GM18873 (cell line): Measurements from ENCODE around the gene POU3F1.

ENCODE experiments used
- ATAC-seq: cut with Tn5 transposase; IDR thresholded peaks from one replicate; pipeline ENCODE4 v1.9.1; 2021; ENCODE audit warnings: mild to moderate bottlenecking, moderate library complexity, moderate number of reproducible peaks; ENCODE audit not compliant: unreplicated experiment, low FRiP score

The POU3F1 gene

DNA sequence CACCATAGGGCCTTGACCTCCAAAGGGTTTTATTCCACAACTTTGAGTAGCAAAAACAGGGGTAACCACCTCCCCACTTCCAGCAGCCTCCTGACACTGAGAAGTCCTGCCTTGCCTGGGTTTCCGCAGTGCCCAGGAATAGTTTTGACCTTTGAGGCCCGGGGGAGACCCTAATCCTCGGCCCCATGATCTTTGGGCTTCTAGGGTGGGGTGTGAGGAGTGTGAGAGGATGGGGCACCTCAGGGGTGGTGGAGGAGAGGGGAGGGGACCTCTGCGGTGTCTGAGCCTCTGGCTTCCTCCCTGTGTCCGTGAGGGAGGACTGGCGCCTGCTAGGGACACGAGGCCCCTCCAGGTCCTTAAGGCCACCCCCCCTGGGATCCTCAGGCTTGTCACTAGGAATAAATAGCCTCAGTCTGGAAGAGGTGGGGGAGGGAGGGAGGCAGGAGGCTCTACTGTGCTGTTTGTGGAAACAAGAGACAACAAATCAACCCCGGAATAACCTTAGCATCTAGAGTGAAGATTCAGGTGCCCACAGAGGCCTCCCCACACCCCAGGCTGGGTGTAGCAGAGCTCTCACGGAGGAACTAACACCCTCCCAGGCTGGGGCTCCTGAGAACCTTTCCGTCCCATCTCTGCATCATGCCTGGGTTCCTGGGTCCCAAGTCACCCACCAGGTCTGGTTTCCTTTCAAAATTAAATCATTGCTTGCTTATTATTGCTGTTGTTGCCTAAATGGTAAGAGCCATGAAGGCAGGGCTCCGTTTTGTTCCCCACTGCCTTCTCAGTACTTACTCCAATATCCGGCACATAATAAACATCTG, 40.4 kb downstream of the POU3F1 start:
- ATAC-seq: no peak

GRCh38 chr1:38005195-38006007, 41.2 kb downstream of the POU3F1 start, which contains the start of gene FHL3:
Gene FHL3, minus strand, starts transcription at chr1:38005514. Its CDS starts 6,102 bp downstream, at chr1:37999412.
- no peak for ATAC-seq

DNA sequence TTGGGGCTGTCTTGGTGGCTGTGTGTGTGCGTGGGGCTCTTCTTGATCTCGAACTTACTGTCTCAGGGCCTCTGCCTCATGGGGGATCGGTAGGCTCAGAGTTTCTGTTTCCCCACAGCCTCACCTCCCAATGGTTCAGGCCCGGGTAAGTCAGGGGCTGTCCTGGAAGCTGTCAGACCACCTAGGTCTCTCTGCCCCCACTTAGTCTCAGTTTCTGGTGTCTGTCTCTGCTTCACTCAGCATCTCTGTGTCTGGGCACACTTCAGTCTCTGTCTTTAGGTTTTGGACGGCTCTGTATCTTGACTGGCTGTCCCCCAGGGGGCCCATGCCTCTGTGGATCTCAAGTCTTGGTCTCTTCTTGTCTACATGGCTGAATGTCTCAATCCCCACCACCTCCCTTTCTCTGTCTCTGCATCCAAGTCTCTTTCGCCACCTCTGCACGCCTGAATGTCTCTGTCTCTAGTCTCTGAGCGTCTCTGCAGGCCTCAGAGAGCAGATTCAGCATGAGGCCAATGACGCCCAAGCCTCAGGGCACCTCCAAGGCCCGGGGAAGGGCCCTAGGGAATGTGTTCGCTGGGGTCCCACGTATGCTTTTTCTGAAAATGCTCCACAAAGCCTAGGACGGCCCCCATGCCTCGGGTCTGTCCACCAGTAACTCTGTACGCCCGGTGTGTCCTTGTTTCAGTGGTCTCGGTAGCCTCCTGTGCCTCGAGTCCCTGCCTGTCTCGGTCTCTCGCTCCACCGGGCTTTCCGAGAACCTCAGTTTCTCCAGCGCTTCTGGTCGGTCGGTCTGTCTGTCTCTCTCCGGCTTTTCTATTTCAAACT, 42.1 kb downstream of the POU3F1 start:
- no peak for ATAC-seq

DNA sequence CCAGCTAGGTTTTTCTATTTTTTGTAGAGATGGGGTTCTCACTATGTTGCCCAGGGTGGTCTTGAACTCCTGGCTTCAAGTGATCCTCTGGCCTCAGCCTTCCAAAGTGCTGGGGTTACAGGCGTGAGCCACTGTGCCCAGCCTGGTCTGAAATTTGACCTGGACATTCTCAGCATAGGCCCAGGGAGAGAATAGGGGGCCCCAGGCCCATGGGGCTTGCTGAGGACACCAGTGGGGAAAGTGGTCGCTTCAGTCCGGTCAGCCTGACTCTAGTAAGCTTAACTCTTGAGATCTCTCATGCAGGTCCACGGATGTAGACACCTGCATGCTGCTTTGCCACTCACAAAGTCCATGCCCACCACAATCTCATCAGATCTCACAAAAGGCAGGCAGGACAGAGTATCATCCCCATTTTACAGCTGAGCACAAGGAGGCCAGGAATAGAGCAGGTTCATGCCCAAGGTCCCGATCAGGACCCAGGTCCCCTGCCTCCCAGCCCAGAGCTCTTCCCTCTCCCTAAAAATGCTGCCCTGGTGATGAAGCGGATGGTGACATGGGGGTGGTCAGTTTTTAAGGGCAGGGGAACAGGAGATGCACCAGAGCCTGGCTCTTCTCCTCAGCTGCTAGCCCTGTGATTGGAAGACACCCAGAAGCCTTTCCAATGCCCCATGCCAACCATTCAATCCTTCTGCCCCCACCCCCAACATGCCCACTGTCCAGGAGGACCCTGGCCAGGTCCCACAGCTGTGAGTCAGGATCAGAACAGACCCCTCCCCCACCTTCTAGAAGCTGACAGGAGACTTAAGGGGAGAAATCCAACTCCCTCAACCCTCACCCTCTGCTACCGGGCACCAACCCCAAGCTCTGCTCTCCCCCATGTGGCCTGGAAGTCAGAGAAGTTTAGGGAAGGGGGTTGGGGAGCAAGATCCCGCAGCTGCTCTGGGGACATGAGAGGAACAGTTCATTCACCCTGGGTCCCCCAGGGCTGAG, 43.0 kb downstream of the POU3F1 start:
- ATAC-seq: no peak

DNA sequence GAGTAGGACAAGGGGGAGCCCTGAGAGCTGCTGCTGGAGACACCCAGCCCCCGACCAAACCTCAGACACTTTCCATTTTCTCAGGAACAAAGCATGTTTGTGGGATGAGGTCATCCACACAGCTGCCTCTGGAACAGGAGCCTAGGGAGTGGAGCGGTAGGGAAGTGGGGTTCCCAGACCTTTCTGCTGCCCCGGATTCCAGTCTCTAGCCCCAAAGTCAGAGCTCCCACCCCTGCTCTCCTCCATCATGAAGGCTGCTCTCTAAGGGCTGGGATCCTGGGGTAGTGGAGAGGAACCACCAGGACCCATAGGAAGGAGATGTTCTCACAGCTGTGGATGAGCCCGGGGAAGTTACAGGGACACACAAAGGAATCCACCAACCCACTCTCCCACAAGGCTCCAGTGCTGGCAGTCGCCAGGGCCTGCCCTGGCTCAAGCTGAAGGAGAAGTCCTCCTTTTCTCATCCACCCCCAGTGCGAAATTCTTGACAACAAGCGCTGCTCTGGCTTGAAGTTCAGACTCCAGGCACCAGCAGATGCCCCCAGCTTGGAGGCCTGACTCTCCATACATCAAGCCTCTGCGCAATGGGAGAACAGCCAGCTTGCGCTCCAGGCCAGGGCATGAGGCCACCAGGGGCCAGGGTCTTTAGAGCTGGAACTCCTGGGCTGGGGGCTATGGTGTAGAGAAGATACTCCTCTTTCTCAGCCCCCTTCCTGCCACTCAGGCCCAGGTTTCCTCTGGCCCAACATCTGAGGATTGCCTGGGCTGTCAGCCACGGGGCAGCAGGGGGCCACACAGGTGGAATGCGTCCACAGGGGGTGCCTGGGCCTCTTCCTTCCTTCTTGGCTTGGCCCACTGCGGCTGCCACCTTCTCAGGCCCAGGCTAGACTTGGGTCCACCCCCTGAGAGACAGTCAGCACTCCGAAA, 45.8 kb downstream of the POU3F1 start:
- ATAC-seq: no peak

- ATAC-seq: no peak
Observed at GRCh38 chr1:38000233-38000528, 46.4 kb downstream of the POU3F1 start.

DNA sequence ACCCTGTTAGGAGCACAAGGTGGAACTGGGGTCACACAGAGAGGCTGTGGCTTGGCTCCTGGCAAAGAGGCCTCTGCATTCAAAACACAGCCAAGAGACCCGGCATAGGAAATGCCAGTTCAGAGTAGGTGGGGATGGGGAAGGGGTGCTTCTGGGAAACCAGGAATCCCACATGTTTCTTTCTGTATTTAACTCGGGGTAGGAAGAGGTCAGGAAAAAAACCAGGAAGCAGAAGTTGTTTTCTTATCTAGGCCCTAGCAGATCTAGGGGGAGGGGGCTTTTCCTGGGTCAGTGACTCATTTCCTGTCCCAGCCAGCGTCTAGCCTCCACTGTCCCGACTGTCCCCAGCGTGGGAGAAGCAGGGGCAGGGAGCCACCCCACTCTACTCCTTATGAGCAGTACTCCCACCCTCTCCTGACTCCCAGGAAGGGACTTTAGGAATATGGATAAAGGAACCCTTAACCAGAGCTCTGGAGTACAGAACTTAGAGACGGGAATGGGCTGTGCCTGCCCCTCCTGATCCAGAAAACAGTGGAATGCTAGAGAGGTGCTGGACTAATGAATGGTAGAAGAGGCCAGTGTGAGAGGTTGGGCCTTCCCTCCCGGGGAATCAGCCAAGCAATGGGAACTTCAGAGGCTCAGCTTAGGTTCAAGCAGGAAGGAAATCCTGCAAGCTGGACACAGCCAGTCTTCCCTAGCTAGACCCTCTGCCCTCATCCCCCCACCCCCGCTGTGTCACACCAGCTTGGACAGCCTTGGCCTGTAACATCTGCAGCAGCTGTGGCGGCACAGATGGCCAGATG, 47.0 kb downstream of the POU3F1 start:
- ATAC-seq: no peak

GRCh38 chr1:37998913-37999429, 47.6 kb downstream of the POU3F1 start:
- no peak for ATAC-seq

- no peak for ATAC-seq
Observed at GRCh38 chr1:37998089-37998808, 48.3 kb downstream of the POU3F1 start.

GRCh38 chr1:37997256-37998088, 49.1 kb downstream of the POU3F1 start:
- no peak for ATAC-seq

DNA sequence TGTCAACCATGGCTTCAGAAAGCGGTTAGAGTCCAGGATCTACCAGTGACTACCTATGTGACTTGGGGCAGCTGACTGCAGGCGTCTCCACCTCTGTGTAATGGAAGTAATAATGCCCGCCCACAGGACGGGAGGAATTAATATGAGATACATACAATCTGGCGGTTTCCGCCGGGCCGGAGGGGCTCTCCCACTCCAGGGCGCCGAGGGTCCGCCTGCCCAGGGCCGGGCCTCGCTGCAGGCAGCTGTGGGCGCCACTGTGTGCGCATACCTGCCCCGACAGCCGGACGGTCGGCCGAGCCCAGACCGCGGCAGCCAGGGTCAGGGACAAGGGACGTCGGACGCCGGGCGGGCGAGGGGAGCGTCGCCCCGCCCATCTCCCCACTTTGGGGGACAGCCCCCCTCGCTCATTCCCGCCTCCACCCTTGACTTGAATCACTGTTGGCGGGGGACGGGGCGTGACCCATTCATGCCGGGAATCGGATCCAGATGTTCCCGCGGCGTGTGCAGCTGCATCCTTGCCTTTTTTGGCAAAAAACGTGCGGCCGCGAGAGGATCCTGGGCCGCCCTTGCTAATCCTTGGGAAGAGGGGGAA, 50.7 kb downstream of the POU3F1 start:
- ATAC-seq: no peak

DNA sequence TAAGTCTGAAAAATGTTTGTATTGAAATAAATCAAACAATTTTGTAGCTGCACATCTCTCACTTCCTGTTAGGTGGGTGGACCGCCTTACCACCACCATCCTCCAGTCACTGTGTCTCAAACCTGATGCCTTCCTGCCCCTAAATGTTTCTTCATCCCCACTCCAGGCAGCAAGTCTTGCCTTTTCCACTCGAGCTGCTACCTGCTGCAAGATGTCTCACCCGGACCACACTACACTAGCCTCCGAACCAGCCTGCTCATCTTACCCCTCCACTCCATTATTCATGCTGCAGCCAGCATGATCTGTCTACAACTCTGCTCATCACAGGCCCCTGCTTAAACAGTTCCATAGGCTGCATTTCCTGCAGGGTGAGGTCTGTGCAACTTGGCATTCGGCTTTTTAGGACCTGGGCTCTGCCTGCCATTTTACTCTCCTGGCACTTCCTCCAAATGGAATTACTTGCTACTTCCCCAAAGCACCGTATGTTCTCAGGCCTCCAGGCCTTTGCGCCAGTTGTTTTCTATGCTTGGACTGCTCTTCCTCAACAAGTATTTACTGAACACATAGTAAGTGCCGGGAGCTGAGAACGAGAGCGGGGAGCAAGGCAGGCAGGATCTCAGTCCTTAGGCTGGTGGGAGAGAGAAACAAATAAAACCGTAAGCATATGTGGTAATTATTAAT, 51.6 kb downstream of the POU3F1 start:
- no peak for ATAC-seq
